HL-60 (cell line): ENCODE results near the gene DDAH1.

Experiments used
- GABPA ChIP-seq: IDR thresholded peaks from 2 replicates; pipeline ENCODE4 v1.6.1; 2012; ENCODE audit warnings: low read depth
- POLR2AphosphoS5 ChIP-seq: IDR thresholded peaks from 2 replicates; pipeline ENCODE4 v1.6.1; 2012; ENCODE audit warnings: low read depth
- REST ChIP-seq: IDR thresholded peaks from 2 replicates; pipeline ENCODE4 v1.6.1; 2012; ENCODE audit warnings: low read depth; ENCODE audit not compliant: insufficient replicate concordance
- SPI1 ChIP-seq: IDR thresholded peaks from 2 replicates; pipeline ENCODE4 v1.6.1; 2012; ENCODE audit warnings: low read depth, mild to moderate bottlenecking, borderline replicate concordance
- TF ChIP-seq, protein P1 (sequence below): IDR thresholded peaks from one replicate; pipeline ENCODE4 v1.5.1; 2011; ENCODE audit warnings: low read length, control low read depth, inconsistent platforms; ENCODE audit not compliant: insufficient read depth

DNA sequence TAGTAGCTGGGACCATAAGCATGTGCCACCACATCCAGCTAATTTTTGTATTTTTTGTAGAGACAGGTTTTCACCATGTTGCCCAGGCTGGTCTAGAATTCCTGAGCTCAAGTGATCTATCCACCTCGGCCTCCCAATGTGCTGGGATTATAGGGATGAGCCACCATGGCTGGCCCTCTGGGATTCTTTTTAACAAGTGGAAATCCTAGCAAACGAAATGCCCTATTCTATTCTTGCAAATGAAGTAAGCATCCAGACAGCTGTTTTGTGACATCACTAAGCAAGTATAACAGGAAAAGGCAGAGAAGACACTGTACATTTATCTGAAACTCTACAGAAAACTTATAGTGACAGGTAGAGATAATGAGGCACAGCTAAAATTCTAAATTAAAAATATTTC lies 86.4 kb downstream of the DDAH1 start:
- TF ChIP-seq, protein P1, sequence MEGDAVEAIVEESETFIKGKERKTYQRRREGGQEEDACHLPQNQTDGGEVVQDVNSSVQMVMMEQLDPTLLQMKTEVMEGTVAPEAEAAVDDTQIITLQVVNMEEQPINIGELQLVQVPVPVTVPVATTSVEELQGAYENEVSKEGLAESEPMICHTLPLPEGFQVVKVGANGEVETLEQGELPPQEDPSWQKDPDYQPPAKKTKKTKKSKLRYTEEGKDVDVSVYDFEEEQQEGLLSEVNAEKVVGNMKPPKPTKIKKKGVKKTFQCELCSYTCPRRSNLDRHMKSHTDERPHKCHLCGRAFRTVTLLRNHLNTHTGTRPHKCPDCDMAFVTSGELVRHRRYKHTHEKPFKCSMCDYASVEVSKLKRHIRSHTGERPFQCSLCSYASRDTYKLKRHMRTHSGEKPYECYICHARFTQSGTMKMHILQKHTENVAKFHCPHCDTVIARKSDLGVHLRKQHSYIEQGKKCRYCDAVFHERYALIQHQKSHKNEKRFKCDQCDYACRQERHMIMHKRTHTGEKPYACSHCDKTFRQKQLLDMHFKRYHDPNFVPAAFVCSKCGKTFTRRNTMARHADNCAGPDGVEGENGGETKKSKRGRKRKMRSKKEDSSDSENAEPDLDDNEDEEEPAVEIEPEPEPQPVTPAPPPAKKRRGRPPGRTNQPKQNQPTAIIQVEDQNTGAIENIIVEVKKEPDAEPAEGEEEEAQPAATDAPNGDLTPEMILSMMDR, result no peak
- no peak for TF ChIP-seq REST
- no peak for TF ChIP-seq SPI1
- no peak for TF ChIP-seq GABPA
- no peak for TF ChIP-seq POLR2AphosphoS5
